ENCODE results near the gene GLUD1.
"Not testable (repeated sequence)": the region's sequence is repeated elsewhere in the genome, so short reads cannot be mapped to it uniquely, and the experiment has no call there.

DNA sequence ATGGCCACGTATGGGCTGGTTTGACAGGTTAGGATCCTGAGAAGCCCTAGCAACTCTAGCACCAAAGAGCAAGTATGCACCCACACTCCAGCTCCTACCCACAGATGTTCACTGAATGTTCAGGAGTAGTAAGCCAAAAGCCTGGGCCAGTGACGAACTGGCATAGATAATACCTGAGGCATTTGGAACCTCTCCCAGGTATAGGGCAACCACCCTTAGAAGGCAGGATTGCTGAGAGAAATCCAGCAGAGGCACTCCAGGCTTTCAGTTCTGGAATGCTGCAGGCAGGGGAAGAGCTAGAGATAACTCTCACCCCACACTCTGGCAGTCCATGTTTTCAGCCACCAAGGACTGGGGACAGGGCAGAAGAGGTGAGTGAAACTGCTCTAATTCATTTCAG lies 39.8 kb upstream of the GLUD1 start:
- TF ChIP-seq, protein P1, sequence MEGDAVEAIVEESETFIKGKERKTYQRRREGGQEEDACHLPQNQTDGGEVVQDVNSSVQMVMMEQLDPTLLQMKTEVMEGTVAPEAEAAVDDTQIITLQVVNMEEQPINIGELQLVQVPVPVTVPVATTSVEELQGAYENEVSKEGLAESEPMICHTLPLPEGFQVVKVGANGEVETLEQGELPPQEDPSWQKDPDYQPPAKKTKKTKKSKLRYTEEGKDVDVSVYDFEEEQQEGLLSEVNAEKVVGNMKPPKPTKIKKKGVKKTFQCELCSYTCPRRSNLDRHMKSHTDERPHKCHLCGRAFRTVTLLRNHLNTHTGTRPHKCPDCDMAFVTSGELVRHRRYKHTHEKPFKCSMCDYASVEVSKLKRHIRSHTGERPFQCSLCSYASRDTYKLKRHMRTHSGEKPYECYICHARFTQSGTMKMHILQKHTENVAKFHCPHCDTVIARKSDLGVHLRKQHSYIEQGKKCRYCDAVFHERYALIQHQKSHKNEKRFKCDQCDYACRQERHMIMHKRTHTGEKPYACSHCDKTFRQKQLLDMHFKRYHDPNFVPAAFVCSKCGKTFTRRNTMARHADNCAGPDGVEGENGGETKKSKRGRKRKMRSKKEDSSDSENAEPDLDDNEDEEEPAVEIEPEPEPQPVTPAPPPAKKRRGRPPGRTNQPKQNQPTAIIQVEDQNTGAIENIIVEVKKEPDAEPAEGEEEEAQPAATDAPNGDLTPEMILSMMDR (IDR thresholded peaks at IDR 0.05), result not testable (repeated sequence)
- not testable (repeated sequence) for TF ChIP-seq EZH2, EZH2phosphoT487 (IDR thresholded peaks at IDR 0.05)

Measured in neural progenitor cell (in vitro differentiated cells).